Mucosa of descending colon (tissue), 3 donors: Measurements from ENCODE around the gene CELF2. TPM values are rescaled to one million over a fixed set of nuclear protein-coding genes. Genes with fewer than 3 reads are reported as not detected.

ENCODE experiments used
- ATAC-seq: fragments of 200-7000 bp; cut with Tn5 transposase; one replicate; pipeline ENCODE4 v1.9.1; 2020; ENCODE audit warnings: mild to moderate bottlenecking, moderate library complexity
- DNase-seq, 3 donors: peaks; one replicate each; pipeline ENCODE4 v3.0.0-alpha.2; 2020
- H3K36me3 ChIP-seq: fragments of 200-600 bp; one replicate; pipeline ENCODE4 v1.8.0; 2021; ENCODE audit warnings: low read depth, mild to moderate bottlenecking
- H3K4me1 ChIP-seq: fragments of 200-600 bp; one replicate; pipeline ENCODE4 v1.8.0; 2021; ENCODE audit warnings: low read depth, mild to moderate bottlenecking
- H3K4me3 ChIP-seq: fragments of 200-600 bp; one replicate; pipeline ENCODE4 v1.8.0; 2021; ENCODE audit warnings: mild to moderate bottlenecking
- H3K9me3 ChIP-seq: fragments of 200-600 bp; one replicate; pipeline ENCODE4 v1.8.0; 2021; ENCODE audit warnings: mild to moderate bottlenecking
- intact Hi-C, 2 donors: fragments of 100-400 bp; cut with DNase I in 1 of 2; cut with micrococcal nuclease in 1 of 2; formaldehyde crosslinking; loops; one replicate each; pipeline versions ENCODE4 v1.11.0 to v1.11.1; 2022; cut with DNase I, micrococcal nuclease
- total RNA-seq, 3 donors: library from RNA; stranded (reverse); fragmentation: NEBNext Ultra II Directional in 2 of 3; extraction: Animal tissue kit (Norgen Biotek cat#: 25700) in 2 of 3; gene quantifications; one replicate each; pipeline versions ENCODE4 v1.2.1 to v1.2.4, GENCODE V29; 2021 to 2023
- TF ChIP-seq, protein P1 (sequence below): fragments of 200-600 bp; IDR thresholded peaks from one replicate; pipeline ENCODE4 v1.8.0; 2022; ENCODE audit warnings: antibody characterized with exemption, mild to moderate bottlenecking
- donor health status: DM: no; HTN: no; CAD: no; lungs with moderate emphysema.
- donor health status: DM: no; HTN: no; CAD: no.
- donor health status: DM: no; HTN: yes; CAD: no.

CELF2 gene
- total RNA-seq, 3 donors from 2014 or later: 31.4 to 56.5 (median 36.1) TPM

DNA sequence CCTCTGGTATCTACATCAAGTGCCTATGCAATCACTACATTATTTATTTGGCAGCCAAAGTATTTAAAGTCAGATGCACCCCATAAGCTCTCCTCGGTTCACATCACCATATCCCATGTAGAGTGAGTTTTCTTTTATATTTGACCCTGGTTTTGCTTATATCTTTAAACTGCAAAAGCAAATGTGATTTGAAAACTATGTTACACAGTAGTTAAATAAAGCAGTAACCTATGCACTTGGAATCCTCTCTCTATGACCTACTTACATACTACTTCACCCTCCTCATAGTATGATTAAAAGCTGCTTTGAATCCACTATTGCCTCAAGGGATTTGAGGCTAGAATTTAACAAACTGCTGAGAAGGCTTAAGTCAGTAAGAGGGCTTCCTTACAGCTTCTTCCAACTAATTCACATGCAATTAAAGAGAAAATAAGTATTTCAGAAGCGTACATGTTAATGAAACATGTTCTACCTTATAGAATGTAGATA is 2.2 kb upstream of the CELF2 start:
- Histone ChIP-seq H3K36me3 (no peaks in the 10 kb centered on the region), H3K4me1 (peaks cover 11% of the 10 kb centered on the region), H3K9me3 (no peaks in the 10 kb centered on the region), H3K4me3 (no peak overlapping the region)
- ATAC-seq: no peak
- no peak for DNase-seq
- intact Hi-C loops: no loop called here
- TF ChIP-seq, protein P1, sequence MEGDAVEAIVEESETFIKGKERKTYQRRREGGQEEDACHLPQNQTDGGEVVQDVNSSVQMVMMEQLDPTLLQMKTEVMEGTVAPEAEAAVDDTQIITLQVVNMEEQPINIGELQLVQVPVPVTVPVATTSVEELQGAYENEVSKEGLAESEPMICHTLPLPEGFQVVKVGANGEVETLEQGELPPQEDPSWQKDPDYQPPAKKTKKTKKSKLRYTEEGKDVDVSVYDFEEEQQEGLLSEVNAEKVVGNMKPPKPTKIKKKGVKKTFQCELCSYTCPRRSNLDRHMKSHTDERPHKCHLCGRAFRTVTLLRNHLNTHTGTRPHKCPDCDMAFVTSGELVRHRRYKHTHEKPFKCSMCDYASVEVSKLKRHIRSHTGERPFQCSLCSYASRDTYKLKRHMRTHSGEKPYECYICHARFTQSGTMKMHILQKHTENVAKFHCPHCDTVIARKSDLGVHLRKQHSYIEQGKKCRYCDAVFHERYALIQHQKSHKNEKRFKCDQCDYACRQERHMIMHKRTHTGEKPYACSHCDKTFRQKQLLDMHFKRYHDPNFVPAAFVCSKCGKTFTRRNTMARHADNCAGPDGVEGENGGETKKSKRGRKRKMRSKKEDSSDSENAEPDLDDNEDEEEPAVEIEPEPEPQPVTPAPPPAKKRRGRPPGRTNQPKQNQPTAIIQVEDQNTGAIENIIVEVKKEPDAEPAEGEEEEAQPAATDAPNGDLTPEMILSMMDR: no peak

DNA sequence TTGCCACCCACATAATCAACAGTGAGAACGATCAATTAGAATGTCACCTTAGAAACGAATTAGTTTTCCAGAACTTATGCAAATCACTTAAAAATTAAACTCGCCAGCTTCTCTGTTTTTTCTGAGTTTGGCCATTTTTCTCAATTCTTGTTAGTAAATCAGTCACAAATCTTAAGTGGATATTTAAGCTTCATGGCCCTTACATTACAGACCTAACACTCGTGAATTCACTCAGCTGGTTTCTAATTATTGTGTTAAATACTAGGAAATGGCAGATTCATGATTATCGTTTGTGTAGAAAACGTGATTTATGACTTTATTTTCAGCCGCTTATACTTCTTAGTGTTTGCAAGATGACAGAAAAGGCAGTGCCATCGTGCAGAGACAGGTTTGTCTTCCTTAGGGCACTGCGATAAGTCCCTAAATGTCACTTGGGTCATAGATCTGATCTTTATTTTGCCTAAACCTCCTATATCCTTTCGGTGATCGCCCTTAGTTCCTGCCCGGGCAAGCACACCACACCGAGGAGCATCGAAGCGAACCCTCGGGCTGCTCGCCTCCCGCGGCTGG is 587 bp upstream of the CELF2 start:
- TF ChIP-seq, protein P1: no peak
- Histone ChIP-seq H3K9me3 (no peaks in the 10 kb centered on the region), H3K4me1 (peaks cover 11% of the 10 kb centered on the region), H3K36me3 (no peaks in the 10 kb centered on the region), H3K4me3 (peak overlapping the region; percentile 66)
- intact Hi-C loops: no loop called here
- ATAC-seq (peak; percentile 60), DNase-seq (no peak)

GRCh38 chr10:11018432-11018841 is 765 bp downstream of the CELF2 start:
- H3K36me3 ChIP-seq: no peaks in the 10 kb centered on the region
- peak overlapping the region; percentile 66 for H3K4me3 ChIP-seq
- TF ChIP-seq, protein P1: no peak
- peaks cover 11% of the 10 kb centered on the region for H3K4me1 ChIP-seq
- no peaks in the 10 kb centered on the region for H3K9me3 ChIP-seq
- DNase-seq: peak; percentile 27 to 65 (median 61)
- ATAC-seq: peak; percentile 5
- intact Hi-C loops: no loop called here

DNA sequence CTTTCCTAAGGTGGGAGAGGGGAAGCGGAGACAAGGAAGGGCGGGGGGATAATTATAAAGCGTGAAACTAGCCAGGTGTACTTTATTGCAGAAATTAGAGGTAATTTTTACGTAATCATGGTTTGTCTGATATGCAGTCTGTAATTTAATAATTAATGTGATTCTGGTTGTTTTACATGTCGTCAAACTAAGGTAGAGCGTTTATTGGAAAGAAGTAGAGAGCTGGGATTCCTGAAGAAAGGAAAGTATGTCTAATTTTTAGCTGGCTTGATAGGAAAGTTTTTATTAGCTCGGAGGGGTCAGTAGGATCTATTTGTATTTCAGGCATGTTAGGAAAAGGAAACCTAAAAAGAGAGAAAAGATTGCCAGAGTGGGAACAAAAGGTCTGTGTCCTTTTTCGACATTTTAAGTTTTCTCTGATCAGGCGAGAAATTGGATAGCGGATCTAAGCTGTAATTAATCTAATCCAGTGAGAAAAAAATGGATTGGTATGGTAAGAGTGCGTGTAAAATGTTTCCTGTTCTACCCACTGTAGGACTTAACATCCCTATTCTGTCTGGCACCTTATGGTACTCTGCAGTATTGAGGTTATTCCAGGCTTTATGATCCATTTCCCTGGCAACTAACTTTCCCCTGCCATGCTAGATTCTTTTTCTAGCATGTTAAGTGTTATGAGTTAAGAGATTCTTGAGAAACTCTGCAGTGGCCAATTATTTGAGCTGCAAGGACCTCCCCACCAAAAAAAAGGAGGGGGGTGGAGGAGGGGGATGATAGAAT is 1.4 kb downstream of the CELF2 start:
- intact Hi-C loops: no loop called here
- no peak for DNase-seq
- Histone ChIP-seq H3K9me3 (no peaks in the 10 kb centered on the region), H3K36me3 (no peaks in the 10 kb centered on the region), H3K4me1 (peaks cover 11% of the 10 kb centered on the region), H3K4me3 (peak overlapping the region; percentile 66)
- ATAC-seq: no peak
- TF ChIP-seq, protein P1: no peak

DNA sequence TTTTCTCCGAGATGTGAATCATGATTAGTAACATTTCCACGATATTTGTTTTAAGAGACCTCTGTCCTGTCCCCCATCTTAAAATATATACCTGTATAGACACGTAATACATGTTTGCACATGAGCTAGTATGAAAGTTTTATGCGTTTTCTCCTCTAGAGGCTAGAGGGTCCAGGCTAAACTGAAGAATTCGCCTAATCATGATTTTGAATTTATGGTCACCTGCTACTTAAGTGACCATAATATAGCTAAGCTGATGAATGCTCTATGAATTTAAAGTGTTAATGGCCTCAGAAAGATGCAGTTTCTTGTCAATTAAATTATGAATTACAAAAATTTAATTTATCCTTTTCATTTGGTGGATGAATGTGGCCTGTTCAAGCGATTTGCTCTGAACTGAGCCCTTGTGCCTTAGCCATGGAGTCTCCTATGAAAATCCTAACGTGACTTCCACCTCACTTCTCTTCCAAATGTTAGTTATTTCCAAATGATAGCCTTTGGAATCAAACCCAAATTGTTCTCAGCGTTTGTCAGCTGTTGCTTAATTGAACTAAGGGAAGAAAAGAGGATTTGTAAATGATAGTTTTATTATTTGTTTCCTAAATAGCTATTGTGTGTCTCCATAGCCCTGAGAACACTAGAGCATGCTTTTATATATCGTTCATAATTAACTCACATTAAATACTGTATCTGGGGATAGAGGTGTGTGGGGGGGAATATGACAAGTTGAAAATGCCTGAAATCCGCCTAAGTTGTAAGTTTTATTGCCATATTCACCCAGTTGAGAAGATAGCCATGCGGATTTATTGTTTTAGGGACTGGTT is 2.3 kb downstream of the CELF2 start:
- intact Hi-C loops: no loop called here
- ATAC-seq (peak; percentile 2), DNase-seq (no peak)
- Histone ChIP-seq H3K36me3 (no peaks in the 10 kb centered on the region), H3K9me3 (no peaks in the 10 kb centered on the region), H3K4me1 (peaks cover 11% of the 10 kb centered on the region), H3K4me3 (no peak overlapping the region)
- TF ChIP-seq, protein P1: no peak
